HL-60 (cell line): ENCODE results near the gene COLEC12.

Experiments used
- CTCF ChIP-seq: IDR thresholded peaks from one replicate; pipeline ENCODE4 v1.5.1; 2011; ENCODE audit warnings: low read length, control low read depth, inconsistent platforms; ENCODE audit not compliant: insufficient read depth
- GABPA ChIP-seq: IDR thresholded peaks from 2 replicates; pipeline ENCODE4 v1.6.1; 2012; ENCODE audit warnings: low read depth
- POLR2AphosphoS5 ChIP-seq: IDR thresholded peaks from 2 replicates; pipeline ENCODE4 v1.6.1; 2012; ENCODE audit warnings: low read depth
- REST ChIP-seq: IDR thresholded peaks from 2 replicates; pipeline ENCODE4 v1.6.1; 2012; ENCODE audit warnings: low read depth; ENCODE audit not compliant: insufficient replicate concordance
- SPI1 ChIP-seq: IDR thresholded peaks from 2 replicates; pipeline ENCODE4 v1.6.1; 2012; ENCODE audit warnings: low read depth, mild to moderate bottlenecking, borderline replicate concordance

DNA sequence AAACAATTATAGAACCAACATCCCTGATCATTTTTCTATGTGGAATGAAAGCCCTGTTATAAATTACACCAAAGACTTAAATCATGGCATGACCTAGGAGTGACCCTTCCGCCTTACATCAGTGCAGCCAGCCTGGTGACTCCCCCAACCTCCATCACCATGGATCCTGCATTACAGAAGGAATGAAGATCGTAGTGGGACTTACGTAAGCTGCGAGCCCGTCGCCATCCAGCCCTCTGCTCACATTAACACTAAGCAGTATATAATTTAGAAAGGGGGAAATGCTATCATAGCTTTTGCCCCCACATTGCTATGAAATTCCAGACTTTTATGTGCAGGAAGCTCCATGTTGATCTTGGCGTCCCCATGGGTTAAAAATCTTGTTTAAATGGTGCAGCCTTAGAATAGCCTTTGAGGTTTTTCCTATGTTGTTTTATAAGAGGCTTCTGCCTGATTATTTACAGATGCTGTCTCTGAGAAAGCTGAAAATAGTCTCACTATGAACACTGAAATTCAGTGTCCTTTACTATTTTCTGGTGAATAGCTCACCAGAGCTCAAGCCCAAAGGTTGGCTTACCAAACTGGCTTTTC lies 76.3 kb downstream of the COLEC12 start:
- TF ChIP-seq CTCF (no peak), GABPA (no peak), SPI1 (no peak), POLR2AphosphoS5 (no peak), REST (no peak)
